ENCODE measurements around the gene F10.

DNA sequence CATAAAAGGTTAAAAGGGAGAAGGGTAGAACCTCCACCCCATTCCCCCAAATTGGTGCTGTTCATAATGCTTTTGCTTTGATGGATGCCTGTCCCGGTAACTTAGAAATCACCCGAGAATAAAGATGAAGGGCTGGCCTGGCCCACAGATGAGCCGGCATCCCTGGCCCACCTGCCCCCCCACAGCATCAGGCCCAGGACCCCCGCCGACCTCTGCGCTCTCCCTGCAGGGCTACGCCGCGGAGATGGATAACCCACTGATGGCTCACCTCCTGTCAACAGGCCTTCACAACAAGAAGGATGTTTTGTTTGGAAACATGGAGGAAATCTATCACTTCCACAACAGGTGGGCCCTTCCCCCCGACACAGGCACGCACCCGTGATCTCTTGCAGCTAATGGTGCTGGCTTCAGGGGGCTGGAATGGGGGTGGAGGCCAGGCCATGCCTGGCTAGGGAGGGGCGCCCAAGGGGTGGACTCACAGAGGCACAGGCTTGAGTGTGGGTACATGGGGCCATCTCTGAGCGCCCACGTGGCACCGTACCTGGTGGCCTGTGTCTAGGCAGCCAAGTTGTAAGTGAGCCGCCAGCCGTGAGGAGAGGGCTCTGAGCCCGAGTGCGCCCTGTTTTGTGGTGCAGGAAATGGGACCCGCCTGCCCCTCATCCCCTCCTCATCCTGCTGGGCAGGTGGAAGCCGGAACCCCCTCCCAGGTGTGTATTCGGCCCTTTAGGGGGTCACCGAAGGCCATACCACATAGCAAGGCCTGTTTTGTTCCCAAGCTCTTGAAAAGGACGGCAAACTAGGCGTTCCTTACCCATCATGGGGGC lies 40.2 kb upstream of the F10 start:
- TF ChIP-seq CTCF (IDR thresholded peaks at IDR 0.05) (no peak), POLR2A (IDR thresholded peaks at IDR 0.05) (no peak)
